Measurements from ENCODE around the gene PATJ.

GRCh38 chr1:62161711-62162110, 419.4 kb downstream of the PATJ start:
- no peak for TF ChIP-seq CTCF (IDR thresholded peaks at IDR 0.05; ENCODE audit: poor library complexity, severe bottlenecking)
- no peak for TF ChIP-seq RAD21 (conservative IDR thresholded peaks at IDR 0.05)
- TF ChIP-seq, protein P1, sequence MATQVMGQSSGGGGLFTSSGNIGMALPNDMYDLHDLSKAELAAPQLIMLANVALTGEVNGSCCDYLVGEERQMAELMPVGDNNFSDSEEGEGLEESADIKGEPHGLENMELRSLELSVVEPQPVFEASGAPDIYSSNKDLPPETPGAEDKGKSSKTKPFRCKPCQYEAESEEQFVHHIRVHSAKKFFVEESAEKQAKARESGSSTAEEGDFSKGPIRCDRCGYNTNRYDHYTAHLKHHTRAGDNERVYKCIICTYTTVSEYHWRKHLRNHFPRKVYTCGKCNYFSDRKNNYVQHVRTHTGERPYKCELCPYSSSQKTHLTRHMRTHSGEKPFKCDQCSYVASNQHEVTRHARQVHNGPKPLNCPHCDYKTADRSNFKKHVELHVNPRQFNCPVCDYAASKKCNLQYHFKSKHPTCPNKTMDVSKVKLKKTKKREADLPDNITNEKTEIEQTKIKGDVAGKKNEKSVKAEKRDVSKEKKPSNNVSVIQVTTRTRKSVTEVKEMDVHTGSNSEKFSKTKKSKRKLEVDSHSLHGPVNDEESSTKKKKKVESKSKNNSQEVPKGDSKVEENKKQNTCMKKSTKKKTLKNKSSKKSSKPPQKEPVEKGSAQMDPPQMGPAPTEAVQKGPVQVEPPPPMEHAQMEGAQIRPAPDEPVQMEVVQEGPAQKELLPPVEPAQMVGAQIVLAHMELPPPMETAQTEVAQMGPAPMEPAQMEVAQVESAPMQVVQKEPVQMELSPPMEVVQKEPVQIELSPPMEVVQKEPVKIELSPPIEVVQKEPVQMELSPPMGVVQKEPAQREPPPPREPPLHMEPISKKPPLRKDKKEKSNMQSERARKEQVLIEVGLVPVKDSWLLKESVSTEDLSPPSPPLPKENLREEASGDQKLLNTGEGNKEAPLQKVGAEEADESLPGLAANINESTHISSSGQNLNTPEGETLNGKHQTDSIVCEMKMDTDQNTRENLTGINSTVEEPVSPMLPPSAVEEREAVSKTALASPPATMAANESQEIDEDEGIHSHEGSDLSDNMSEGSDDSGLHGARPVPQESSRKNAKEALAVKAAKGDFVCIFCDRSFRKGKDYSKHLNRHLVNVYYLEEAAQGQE (IDR thresholded peaks at IDR 0.05; ENCODE audit: borderline replicate concordance): no peak

All from neural cell (in vitro differentiated cells).